Measurements from ENCODE around the gene PAF1.
A peak's percentile ranks its signal among the peaks of the same experiment; 100 is the strongest.

The PAF1 gene

DNA sequence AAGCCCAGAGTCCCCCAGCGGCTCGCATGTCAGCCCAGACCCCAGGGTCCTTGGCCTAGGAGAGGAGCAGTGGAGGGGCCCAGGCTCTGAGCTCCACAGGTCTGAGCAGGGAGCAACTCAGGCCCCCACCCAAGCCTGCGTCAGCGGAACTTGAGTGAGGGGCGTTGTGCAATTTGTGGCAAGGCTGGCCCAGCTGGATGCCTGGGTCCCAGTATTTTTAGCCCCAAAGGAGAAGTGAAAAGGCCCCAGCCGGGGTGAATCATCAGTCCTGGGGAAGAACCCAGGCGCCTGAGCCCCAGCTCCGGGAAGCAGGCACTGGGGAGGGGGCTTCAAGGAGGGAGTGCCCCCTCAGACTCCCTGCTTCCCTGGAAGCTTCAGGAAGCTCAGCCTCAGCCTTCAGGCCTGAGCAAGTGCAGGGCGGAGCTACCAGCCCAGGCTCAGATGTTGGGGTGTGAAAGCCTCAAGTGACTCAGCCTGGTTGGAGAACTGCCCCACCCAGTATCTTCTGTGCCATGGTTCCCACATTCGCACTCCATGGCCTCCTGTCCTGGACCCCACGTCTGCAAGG is 7.5 kb upstream of the PAF1 start:
- TF ChIP-seq, protein P1, sequence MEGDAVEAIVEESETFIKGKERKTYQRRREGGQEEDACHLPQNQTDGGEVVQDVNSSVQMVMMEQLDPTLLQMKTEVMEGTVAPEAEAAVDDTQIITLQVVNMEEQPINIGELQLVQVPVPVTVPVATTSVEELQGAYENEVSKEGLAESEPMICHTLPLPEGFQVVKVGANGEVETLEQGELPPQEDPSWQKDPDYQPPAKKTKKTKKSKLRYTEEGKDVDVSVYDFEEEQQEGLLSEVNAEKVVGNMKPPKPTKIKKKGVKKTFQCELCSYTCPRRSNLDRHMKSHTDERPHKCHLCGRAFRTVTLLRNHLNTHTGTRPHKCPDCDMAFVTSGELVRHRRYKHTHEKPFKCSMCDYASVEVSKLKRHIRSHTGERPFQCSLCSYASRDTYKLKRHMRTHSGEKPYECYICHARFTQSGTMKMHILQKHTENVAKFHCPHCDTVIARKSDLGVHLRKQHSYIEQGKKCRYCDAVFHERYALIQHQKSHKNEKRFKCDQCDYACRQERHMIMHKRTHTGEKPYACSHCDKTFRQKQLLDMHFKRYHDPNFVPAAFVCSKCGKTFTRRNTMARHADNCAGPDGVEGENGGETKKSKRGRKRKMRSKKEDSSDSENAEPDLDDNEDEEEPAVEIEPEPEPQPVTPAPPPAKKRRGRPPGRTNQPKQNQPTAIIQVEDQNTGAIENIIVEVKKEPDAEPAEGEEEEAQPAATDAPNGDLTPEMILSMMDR (conservative IDR thresholded peaks at IDR 0.05; ENCODE audit: low read depth, low read length), result no peak
- no peak overlapping the region for H3K4me3 ChIP-seq (ENCODE audit: low read depth, low read length)
- peak; percentile 84 for DNase-seq (ENCODE audit: low read depth)

DNA sequence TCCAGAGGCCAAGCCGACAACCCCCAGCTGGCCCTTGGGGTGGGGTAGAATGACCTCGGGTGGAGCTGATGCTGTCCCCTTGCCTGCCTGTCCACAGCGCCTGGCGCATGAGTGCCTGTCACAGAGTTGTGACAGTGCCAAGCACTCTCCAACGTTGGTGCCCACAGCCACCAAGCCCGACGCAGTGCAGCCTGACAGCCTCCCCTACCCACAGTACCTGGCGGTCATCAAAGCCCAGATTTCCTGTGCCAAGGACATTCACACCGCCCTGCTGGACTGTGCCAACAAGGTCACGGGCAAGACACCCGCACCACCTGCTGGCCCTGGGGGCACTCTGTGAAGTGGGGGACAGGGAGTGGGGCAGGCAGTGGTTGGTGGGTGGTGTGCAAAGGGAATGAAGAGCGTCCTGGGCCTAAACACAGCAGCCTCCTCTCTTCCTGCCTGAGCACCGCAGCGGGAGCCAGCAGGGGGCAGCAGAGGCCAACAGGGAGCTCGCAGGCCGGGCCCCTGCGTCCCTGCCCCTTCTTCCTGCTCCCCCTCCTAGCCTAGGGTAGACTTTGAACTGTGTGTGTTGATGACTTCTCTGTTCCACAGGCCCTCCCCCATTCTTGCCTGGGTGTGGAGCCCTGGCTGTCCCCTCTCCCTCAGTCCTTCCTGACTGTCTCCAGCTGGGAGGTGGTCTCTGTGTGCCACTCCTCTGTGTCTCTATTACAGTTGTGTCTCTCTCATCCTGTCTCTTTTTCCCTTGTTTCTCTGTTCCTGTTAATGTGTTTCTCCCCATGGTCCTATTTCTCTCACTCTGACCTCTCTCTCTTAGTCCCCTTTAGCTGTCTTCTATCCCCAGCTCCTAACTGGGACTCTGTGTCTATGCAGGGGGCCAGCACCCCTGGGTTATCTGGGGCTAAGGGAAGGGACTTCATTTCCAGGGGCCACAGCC is 6.7 kb upstream of the PAF1 start:
- peak; percentile 90 for DNase-seq (ENCODE audit: low read depth)
- peak overlapping the region; percentile 11 for H3K4me3 ChIP-seq (ENCODE audit: low read depth, low read length)
- TF ChIP-seq, protein P1 (conservative IDR thresholded peaks at IDR 0.05; ENCODE audit: low read depth, low read length), result peak; percentile 93

DNA sequence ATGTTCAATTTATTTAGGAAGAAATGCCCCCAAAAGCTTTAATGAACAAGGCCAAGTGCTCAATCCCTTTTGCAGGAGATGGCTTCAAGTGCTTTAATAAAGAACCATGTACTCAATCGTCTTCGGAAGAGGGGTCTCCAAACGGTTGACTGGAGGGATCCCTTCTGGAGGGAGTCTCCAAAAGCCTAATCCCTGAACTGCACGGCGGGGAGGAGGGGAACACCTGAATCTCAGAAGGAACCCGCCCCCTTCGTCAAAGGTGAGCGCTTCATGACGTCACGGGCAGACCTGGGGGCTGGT is 505 bp downstream of the PAF1 start:
- TF ChIP-seq, protein P1 (conservative IDR thresholded peaks at IDR 0.05; ENCODE audit: low read depth, low read length), result no peak
- H3K4me3 ChIP-seq (ENCODE audit: low read depth, low read length), result peak overlapping the region; percentile 97
- no peak for DNase-seq (ENCODE audit: low read depth)

DNA sequence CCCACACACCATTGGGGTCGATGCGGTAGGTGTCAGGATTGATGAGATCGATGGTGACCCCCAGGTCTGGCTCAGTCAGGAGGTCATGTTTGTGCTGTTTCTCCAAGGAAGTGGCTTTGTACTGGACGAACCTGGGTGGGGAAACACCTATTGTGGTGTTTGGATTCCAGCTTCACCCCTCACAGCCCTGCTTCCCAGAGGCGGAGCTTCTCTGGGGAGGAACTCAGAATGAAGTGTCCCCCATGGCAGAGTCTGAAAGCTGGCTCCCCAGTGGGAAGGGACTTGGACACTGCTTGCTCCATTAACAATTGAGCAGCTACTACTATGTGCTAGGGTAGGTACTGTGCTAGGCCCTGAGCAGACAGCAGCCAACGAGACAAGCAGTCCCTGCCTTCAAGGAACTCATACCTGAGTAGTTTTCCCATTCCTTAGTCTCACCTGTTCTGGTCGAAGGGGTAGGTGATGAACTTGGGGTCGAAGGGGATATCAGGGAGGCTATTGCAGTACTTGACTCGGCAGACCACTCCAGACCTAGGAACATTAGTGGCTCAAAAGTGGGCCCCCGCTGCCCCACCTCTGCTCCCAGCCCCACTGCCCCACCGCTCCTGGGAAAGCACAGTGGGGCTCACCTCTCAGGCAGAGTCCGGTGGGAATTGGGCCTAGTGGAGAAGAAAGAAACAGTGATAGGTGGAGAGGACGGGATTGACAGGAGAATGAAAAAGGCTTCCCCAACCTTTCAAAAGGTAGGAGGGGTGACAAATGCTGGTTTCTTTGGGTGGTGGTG is 1.1 kb downstream of the PAF1 start:
- TF ChIP-seq, protein P1 (conservative IDR thresholded peaks at IDR 0.05; ENCODE audit: low read depth, low read length), result no peak
- DNase-seq (ENCODE audit: low read depth), result no peak

DNA sequence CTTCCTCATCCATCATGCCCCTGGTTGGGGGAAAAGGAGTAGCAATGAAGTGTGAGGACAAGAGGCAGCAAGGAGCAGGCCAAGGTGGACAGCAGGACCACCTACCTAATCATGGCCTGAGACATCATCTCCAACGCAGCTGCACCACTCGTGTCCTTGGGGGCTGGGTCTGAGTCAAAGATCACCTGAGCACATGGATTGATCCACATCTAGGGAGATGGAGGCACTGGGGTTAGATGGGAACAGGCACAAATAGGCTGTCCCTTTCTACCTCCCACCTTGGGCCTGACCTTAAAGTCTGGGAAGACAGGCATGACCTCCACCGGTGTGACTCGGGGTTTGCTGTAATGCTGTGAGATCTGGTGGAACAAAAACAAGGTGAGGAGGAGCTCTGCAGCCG is 2.2 kb downstream of the PAF1 start:
- no peak for DNase-seq (ENCODE audit: low read depth)
- TF ChIP-seq, protein P1 (conservative IDR thresholded peaks at IDR 0.05; ENCODE audit: low read depth, low read length), result no peak
- H3K4me3 ChIP-seq (ENCODE audit: low read depth, low read length), result no peak overlapping the region

More for the DNA sequence above, 1.1 kb downstream of the PAF1 start:
- H3K4me3 ChIP-seq (ENCODE audit: low read depth, low read length), result peak overlapping the region; percentile 97

DNA sequence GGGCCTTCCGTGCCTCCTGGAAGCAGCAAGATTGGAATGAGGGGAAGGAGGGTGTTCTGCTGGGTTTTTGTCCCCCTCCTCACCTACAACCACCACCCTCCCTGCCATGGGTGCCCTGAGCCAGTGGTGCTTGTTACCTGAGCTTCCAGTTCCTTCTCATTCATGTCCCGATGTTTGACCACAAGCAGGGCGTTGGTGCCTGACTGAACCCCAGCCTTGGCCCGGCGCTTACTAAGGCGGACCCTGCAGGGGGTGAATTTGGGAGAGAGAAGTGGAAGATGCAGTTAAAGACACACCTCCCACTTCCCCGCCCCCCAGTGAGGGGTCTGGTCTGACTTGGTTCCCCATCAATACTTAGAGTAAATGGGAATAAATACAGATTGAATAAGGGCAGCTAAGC is 4.3 kb downstream of the PAF1 start:
- TF ChIP-seq, protein P1 (conservative IDR thresholded peaks at IDR 0.05; ENCODE audit: low read depth, low read length), result no peak
- DNase-seq (ENCODE audit: low read depth), result no peak
- no peak overlapping the region for H3K4me3 ChIP-seq (ENCODE audit: low read depth, low read length)
